GM12878 (cell line): ENCODE measurements around the gene MMRN2. TPM values are rescaled to one million over a fixed set of nuclear protein-coding genes. Genes with fewer than 3 reads are reported as not detected.
A peak's percentile ranks its signal among the peaks of the same experiment; 100 is the strongest.

Experiments
- ATF2 ChIP-seq: IDR thresholded peaks from 2 replicates; pipeline ENCODE4 v1.6.1; 2012; ENCODE audit warnings: low read length, inconsistent platforms
- CREB1 ChIP-seq: IDR thresholded peaks from 2 replicates; pipeline ENCODE4 v1.6.1; 2012; ENCODE audit warnings: low read depth, mild to moderate bottlenecking, inconsistent platforms
- E4F1 ChIP-seq: fragments of 450-650 bp; IDR thresholded peaks from 2 replicates; pipeline ENCODE4 v1.6.1; 2018; ENCODE audit warnings: borderline replicate concordance, mild to moderate bottlenecking; ENCODE audit not compliant: partially characterized antibody
- EGR1 ChIP-seq, 2 experiments: IDR thresholded peaks; 1 replicate in 1 of 2; 2 replicates in 1 of 2; pipeline ENCODE4 v1.6.1; 2011 to 2012; ENCODE audit warnings: low read depth in 2 of 2, low read length in 2 of 2, borderline replicate concordance in 1 of 2, mild to moderate bottlenecking in 1 of 2, moderate library complexity in 1 of 2
- ESRRA ChIP-seq: IDR thresholded peaks from 2 replicates; pipeline ENCODE4 v1.6.1; 2012; ENCODE audit warnings: mild to moderate bottlenecking, low read length, improper control_type of control experiment
- EZH2 ChIP-seq: IDR thresholded peaks from 2 replicates; pipeline ENCODE4 v1.6.1; 2012; ENCODE audit warnings: low read depth, mild to moderate bottlenecking, control low read depth, inconsistent platforms, low read length, borderline replicate concordance; ENCODE audit not compliant: control insufficient read depth
- FOS ChIP-seq: IDR thresholded peaks from 3 replicates; pipeline ENCODE4 v1.6.1; 2011; ENCODE audit warnings: borderline replicate concordance; ENCODE audit not compliant: insufficient read length; ENCODE audit errors: extremely low read depth
- HCFC1 ChIP-seq: fragments of 150-350 bp; IDR thresholded peaks from 2 replicates; pipeline ENCODE4 v1.6.1; 2014; ENCODE audit warnings: low read length
- HSF1 ChIP-seq: fragments of 150-350 bp; IDR thresholded peaks from 2 replicates; pipeline ENCODE4 v1.6.1; 2014; ENCODE audit warnings: mild to moderate bottlenecking, low read depth, low read length
- MLLT1 ChIP-seq: fragments of 450-650 bp; IDR thresholded peaks from 2 replicates; pipeline ENCODE4 v1.6.1; 2016; ENCODE audit warnings: mild to moderate bottlenecking
- MTA3 ChIP-seq: IDR thresholded peaks from 2 replicates; pipeline ENCODE4 v1.6.1; 2012; ENCODE audit warnings: low read length, inconsistent platforms, borderline replicate concordance
- NFYB ChIP-seq: IDR thresholded peaks from 2 replicates; pipeline ENCODE4 v1.6.1; 2011; ENCODE audit warnings: low read depth, mild to moderate bottlenecking, low read length, improper control_type of control experiment, moderate library complexity; ENCODE audit not compliant: insufficient read depth
- NR2C1 ChIP-seq: fragments of 450-650 bp; IDR thresholded peaks from 2 replicates; pipeline ENCODE4 v1.6.1; 2017; ENCODE audit warnings: antibody characterized with exemption, mild to moderate bottlenecking, moderate library complexity
- SREBF1 ChIP-seq: IDR thresholded peaks from 2 replicates; pipeline ENCODE4 v1.6.1; 2012; ENCODE audit warnings: mild to moderate bottlenecking, low read length
- SREBF2 ChIP-seq: IDR thresholded peaks from 2 replicates; pipeline ENCODE4 v1.6.1; 2012; ENCODE audit warnings: mild to moderate bottlenecking, low read length
- SRF ChIP-seq, 2 experiments: IDR thresholded peaks; 2 replicates each; pipeline ENCODE4 v1.6.1; 2011; ENCODE audit warnings: low read depth in 2 of 2, low read length in 2 of 2, mild to moderate bottlenecking in 1 of 2, moderate library complexity in 1 of 2
- SUZ12 ChIP-seq: fragments of 200-600 bp; sonication (generic); IDR thresholded peaks from one replicate; pipeline ENCODE4 v1.6.1; 2018; ENCODE audit warnings: antibody characterized with exemption, mild to moderate bottlenecking; ENCODE audit not compliant: unreplicated experiment
- TCF3 ChIP-seq: IDR thresholded peaks from 2 replicates; pipeline ENCODE4 v1.6.1; 2012; ENCODE audit warnings: low read depth, mild to moderate bottlenecking, low read length, borderline replicate concordance; ENCODE audit not compliant: insufficient read depth
- polyA plus RNA-seq, 11 experiments: library from polyadenylated mRNA; depleted of rRNA in 4 of 11; unstranded in 6 of 11; stranded (reverse) in 5 of 11; fragments of >200 nt; fragmentation: Nextera tagmentation in 4 of 11; fragmentation: Illumina TruSeq in 1 of 11; extraction: Ambion mirVana in 4 of 11; extraction: Trizol in 1 of 11; gene quantifications; 1 replicate in 1 of 11; 2 replicates in 10 of 11; pipeline versions ENCODE4 v1.2.1 to v1.2.3, GENCODE V29; 2011 to 2016; ENCODE audit warnings: inconsistent platforms in 2 of 11, missing spikeins in 2 of 11, low read depth in 1 of 11
- total RNA-seq, 4 experiments: library from RNA; depleted of rRNA in 3 of 4; stranded (reverse); fragments of >200 nt in 3 of 4; fragmentation: Illumina TruSeq in 1 of 4; extraction: Trizol in 1 of 4; gene quantifications; 2 replicates each; pipeline versions ENCODE4 v1.2.1 to v1.2.3, GENCODE V29; 2013 to 2021
- TF ChIP-seq, protein P1 (sequence below): fragments of 150-350 bp; IDR thresholded peaks from 2 replicates; pipeline ENCODE4 v1.6.1; 2016; ENCODE audit warnings: low read depth, low read length

The MMRN2 gene
- total and polyA plus RNA-seq, 10 of the 15 experiments (the other 5 are each of a cell fraction or from before 2014, with no cell fraction given): 0.09 to 1.0 (median 0.54) TPM; not detected in 3

GRCh38 chr10:86965986-86966654 lies 8.7 kb upstream of the MMRN2 start (continued):
- TF ChIP-seq HSF1: no peak
- no peak for TF ChIP-seq HCFC1
- TF ChIP-seq SREBF2: no peak
- TF ChIP-seq TCF3: no peak
- no peak for TF ChIP-seq ATF2
- TF ChIP-seq SUZ12: no peak
- no peak for TF ChIP-seq SREBF1
- TF ChIP-seq, protein P1, sequence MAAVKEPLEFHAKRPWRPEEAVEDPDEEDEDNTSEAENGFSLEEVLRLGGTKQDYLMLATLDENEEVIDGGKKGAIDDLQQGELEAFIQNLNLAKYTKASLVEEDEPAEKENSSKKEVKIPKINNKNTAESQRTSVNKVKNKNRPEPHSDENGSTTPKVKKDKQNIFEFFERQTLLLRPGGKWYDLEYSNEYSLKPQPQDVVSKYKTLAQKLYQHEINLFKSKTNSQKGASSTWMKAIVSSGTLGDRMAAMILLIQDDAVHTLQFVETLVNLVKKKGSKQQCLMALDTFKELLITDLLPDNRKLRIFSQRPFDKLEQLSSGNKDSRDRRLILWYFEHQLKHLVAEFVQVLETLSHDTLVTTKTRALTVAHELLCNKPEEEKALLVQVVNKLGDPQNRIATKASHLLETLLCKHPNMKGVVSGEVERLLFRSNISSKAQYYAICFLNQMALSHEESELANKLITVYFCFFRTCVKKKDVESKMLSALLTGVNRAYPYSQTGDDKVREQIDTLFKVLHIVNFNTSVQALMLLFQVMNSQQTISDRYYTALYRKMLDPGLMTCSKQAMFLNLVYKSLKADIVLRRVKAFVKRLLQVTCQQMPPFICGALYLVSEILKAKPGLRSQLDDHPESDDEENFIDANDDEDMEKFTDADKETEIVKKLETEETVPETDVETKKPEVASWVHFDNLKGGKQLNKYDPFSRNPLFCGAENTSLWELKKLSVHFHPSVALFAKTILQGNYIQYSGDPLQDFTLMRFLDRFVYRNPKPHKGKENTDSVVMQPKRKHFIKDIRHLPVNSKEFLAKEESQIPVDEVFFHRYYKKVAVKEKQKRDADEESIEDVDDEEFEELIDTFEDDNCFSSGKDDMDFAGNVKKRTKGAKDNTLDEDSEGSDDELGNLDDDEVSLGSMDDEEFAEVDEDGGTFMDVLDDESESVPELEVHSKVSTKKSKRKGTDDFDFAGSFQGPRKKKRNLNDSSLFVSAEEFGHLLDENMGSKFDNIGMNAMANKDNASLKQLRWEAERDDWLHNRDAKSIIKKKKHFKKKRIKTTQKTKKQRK: no peak
- TF ChIP-seq SRF (IDR thresholded peaks at IDR 0.05; ENCODE audit: low read depth in 2 of 2, low read length in 2 of 2): no peak
- TF ChIP-seq NR2C1: no peak
- TF ChIP-seq CREB1: no peak
- TF ChIP-seq E4F1: no peak
- peak in 1 of 2 experiments; percentile 6; a peak in 1 of 3 replicates for TF ChIP-seq EGR1 (IDR thresholded peaks at IDR 0.05; ENCODE audit: borderline replicate concordance in 1 of 2, low read depth in 2 of 2, low read length in 2 of 2)
- no peak for TF ChIP-seq NFYB
- TF ChIP-seq MLLT1: no peak
- TF ChIP-seq EZH2: no peak
- TF ChIP-seq FOS: no peak
- 0 out of 2 replicates have a peak, but pooled peaks have one; percentile 30 for TF ChIP-seq MTA3
- no peak for TF ChIP-seq ESRRA
